Prostate gland (tissue), 2 donors: ENCODE data around the gene LRRC2. TPM values are rescaled to one million over a fixed set of nuclear protein-coding genes. Genes with fewer than 3 reads are reported as not detected.
"Not testable (repeated sequence)": the region's sequence is repeated elsewhere in the genome, so short reads cannot be mapped to it uniquely, and the experiment has no call there.

ENCODE experiments used
- DNase-seq: peaks from one replicate; pipeline ENCODE4 v3.0.0-alpha.2; 2019; ENCODE audit warnings: low spot score
- H3K27ac ChIP-seq, 2 donors: fragments of 200-600 bp; sonication (generic); 2 replicates each; pipeline ENCODE4 v1.5.1; 2017 to 2019
- H3K27me3 ChIP-seq: fragments of 200-600 bp; sonication (generic); replicated peaks from 2 replicates; pipeline ENCODE4 v1.5.1; 2019; ENCODE audit not compliant: insufficient read depth
- H3K36me3 ChIP-seq, 2 donors: fragments of 200-600 bp; sonication (generic); 1 replicate in 1 of 2; 2 replicates in 1 of 2; pipeline versions ENCODE4 v1.5.1 to v1.8.1; 2017 to 2019
- H3K4me1 ChIP-seq: fragments of 200-600 bp; sonication (generic); replicated peaks from 2 replicates; pipeline ENCODE4 v1.5.1; 2019
- H3K4me3 ChIP-seq, 2 donors: fragments of 200-600 bp; sonication (generic); 2 replicates each; pipeline ENCODE4 v1.5.1; 2017 to 2019
- H3K9me3 ChIP-seq: fragments of 200-600 bp; sonication (generic); 2 replicates; pipeline ENCODE4 v1.5.1; 2017
- POLR2A ChIP-seq: fragments of 450-650 bp; IDR thresholded peaks from one replicate; pipeline ENCODE4 v1.6.1; 2016; ENCODE audit warnings: antibody characterized with exemption, mild to moderate bottlenecking
- POLR2AphosphoS5 ChIP-seq: sonication (generic); formaldehyde crosslinking; IDR thresholded peaks from one replicate; pipeline ENCODE4 v1.6.1; 2017; ENCODE audit warnings: antibody characterized with exemption
- WGBS: methylation state at CpG from one replicate; pipeline ENCODE4 v1.1.5; 2018; 5-methylcytosine and 5-hydroxymethylcytosine counted together
- intact Hi-C: fragments of 100-400 bp; cut with DNase I; formaldehyde crosslinking; loops from one replicate; pipeline ENCODE4 v1.14.2; 2022
- total RNA-seq, 2 donors: library from RNA; depleted of rRNA; stranded (reverse); fragments of >200 nt; gene quantifications; one replicate each; pipeline ENCODE4 v1.1.0, GENCODE V29; 2016
- TF ChIP-seq, protein P1 (sequence below), 4 experiments: fragments of 200-600 bp in 2 of 4; fragments of 450-650 bp in 2 of 4; sonication (generic) in 2 of 4; IDR thresholded peaks; 1 replicate in 3 of 4; 2 replicates in 1 of 4; pipeline ENCODE4 v1.5.1; 2016 to 2019; ENCODE audit warnings: antibody characterized with exemption in 4 of 4, mild to moderate bottlenecking in 2 of 4, moderate library complexity in 2 of 4

LRRC2 gene
- total RNA-seq, 2 donors from 2014 or later = 0.45 to 1.6 TPM

DNA sequence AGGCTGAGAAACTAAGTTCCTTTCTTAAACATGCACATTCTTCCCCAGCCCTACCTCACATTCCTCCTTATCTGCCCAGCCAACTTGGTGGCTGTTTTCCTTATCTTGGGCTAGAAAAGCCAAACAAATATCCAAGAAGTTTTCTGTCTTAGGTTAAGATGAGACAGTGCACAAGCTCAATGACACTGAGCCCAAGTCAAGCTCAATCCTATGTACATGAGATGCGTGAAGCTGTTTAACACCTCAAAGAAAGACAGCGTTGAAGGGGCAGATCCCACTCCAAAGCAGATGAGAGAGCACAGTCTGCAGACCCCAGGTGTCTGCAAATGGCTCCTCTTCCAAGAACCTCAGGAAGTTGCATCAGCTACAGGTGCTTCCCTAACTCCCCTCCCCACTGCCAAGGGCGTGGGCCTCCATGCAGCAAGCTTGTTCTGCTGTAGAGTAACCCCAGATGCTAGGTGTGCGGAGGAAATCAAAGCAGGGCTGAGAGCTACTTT is 16.6 kb downstream of the LRRC2 start:
- no peak for DNase-seq
- 58% methylated on average over 4 of the region's 4 CpGs for WGBS
- TF ChIP-seq, protein P1, sequence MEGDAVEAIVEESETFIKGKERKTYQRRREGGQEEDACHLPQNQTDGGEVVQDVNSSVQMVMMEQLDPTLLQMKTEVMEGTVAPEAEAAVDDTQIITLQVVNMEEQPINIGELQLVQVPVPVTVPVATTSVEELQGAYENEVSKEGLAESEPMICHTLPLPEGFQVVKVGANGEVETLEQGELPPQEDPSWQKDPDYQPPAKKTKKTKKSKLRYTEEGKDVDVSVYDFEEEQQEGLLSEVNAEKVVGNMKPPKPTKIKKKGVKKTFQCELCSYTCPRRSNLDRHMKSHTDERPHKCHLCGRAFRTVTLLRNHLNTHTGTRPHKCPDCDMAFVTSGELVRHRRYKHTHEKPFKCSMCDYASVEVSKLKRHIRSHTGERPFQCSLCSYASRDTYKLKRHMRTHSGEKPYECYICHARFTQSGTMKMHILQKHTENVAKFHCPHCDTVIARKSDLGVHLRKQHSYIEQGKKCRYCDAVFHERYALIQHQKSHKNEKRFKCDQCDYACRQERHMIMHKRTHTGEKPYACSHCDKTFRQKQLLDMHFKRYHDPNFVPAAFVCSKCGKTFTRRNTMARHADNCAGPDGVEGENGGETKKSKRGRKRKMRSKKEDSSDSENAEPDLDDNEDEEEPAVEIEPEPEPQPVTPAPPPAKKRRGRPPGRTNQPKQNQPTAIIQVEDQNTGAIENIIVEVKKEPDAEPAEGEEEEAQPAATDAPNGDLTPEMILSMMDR (IDR thresholded peaks at IDR 0.05) = no peak
- TF ChIP-seq POLR2AphosphoS5 (no peak), POLR2A (no peak)
- Histone ChIP-seq H3K27ac (no peak overlapping the region), H3K36me3 (no peaks in the 10 kb centered on the region), H3K27me3 (no peaks in the 10 kb centered on the region), H3K4me1 (no peaks in the 10 kb centered on the region), H3K4me3 (no peak overlapping the region), H3K9me3 (no peaks in the 10 kb centered on the region)
- intact Hi-C loops = no loop called here

DNA sequence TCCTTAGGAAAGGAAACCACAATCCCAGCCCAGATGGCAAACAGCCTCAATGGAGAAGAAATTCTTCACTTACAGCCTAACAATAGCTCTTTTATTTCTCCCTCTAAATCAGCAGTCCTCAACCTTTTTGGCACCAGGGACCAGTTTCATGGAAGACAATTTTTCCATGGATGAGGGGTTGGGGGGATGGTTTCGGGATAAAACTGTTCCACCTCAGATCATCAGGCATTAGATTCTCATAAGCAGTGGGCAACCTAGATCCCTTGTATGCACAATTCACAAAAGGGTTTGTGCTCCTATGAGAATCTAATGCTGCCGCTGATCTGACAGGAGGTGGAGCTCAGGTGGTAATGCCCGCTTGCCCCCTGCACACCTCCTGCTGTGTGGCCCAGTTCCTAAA is 17.5 kb downstream of the LRRC2 start:
- H3K27ac ChIP-seq, H3K4me3 ChIP-seq, H3K36me3 ChIP-seq, H3K4me1 ChIP-seq, intact Hi-C loops, DNase-seq, H3K9me3 ChIP-seq, H3K27me3 ChIP-seq: not testable (repeated sequence)
- WGBS = 91% methylated on average over 3 of the region's 3 CpGs

DNA sequence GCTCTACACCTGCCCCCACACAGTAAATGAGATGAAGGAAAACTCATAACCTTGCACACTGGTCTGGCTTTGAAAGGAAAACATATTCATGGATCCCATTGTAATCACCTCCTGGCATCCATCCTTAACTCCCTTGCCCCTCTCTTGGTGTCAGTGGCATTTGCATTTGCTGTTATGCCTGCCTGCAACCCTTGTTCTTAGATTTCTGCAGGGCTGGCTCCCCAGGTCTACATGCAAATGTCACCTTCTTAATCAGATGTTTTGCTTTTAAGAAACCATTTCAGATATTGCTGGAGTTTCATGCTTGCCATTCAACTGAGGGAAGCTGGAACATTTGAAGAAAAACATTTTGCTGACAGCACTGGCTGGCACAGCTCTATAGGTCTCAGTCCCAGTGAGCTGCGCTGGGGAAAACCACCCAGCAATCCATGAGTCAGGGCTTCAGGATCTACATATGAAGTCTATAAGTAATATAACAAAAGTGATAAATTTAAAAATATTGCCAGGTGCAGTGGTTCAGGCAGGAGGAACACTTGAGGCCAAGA is 19.1 kb downstream of the LRRC2 start:
- Histone ChIP-seq H3K9me3 (no peaks in the 10 kb centered on the region), H3K4me1 (no peaks in the 10 kb centered on the region), H3K4me3 (no peak overlapping the region), H3K36me3 (no peaks in the 10 kb centered on the region), H3K27me3 (no peaks in the 10 kb centered on the region), H3K27ac (no peak overlapping the region)
- TF ChIP-seq, protein P1 (IDR thresholded peaks at IDR 0.05) = no peak
- TF ChIP-seq POLR2AphosphoS5 = no peak
- TF ChIP-seq POLR2A = no peak
- 81% methylated on average over 1 of the region's 1 CpG for WGBS
- no peak for DNase-seq
- intact Hi-C loops = no loop called here

DNA sequence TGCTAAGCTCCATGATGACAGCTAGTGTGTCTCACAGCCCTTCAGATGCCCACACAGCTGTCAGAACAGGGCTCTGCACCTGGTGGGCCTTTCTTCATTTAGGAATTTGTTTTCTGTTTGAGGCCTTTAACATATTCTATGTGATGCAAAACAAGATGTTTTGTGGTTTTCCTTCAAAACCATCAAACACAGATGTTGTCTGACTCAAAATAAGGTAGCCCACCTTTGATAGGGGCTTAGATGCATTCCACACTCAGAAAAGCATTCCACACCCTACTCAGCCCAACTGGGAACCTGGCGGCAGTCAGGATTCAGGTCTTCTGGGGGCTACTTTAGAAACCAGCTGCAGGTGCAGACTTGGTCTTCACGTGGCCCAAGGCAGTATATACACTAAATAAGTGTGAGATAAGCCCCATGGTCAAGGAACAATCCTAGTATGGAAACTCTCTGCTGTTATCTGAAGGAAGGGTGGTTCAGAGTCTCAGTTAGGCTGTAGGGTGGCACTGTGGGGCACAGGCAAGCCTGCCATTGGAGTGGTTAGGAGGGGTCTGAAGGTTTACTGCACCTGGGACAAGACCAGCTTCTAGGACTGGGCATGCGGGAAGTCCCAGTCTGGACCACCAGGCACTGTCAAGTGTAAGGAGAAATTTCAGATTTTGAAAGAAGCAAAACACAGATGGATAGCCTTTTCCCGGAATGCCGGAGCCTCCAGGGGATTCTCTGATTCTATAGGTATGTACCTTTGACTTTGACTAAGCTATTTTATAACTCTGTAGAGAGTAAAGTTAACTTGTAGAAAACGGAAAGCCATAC is 20.1 kb downstream of the LRRC2 start:
- no peak for DNase-seq
- Histone ChIP-seq H3K36me3 (no peaks in the 10 kb centered on the region), H3K27me3 (no peaks in the 10 kb centered on the region), H3K27ac (no peak overlapping the region), H3K4me3 (no peak overlapping the region), H3K9me3 (no peaks in the 10 kb centered on the region), H3K4me1 (no peaks in the 10 kb centered on the region)
- intact Hi-C loops = no loop called here
- 84% methylated on average over 6 of the region's 6 CpGs for WGBS
- no peak for TF ChIP-seq POLR2A
- TF ChIP-seq, protein P1 (IDR thresholded peaks at IDR 0.05) = no peak

DNA sequence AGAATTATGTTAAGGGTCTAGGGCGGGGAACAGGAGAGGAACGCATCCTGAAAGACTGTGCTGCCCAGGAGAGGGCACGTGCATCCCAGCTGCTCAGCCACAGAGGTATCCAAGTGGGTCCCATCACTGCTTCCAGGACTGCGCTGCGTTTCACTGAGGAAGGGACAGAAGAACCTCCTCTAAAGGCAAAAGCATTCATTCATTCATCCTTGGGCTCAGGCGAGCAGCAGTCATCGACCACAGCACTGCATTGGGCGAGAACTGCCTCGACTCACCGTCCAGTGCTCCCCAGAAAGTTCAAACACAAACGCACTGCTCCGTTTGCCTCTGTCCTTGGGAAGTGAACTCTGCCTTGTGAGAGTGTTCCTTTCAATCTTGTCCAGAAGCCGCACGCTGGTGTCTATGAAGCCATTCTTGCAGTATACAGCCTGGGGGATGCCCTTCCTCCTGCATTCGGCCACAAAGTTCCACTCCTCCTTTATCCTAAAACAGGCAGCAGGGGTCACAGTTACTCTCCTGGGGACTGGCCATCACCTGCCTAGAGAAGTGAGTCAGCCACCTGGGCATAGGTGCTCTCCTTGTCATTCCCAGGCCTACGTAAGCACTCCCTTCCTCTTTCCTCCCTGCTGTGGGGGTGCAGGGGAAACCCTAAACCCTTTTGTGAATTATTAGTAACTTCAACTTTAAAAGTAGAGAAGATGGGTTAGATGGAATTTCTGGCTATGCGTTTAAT is 21.2 kb downstream of the LRRC2 start:
- Histone ChIP-seq H3K27ac (no peak overlapping the region), H3K36me3 (no peaks in the 10 kb centered on the region), H3K4me1 (no peaks in the 10 kb centered on the region), H3K9me3 (no peaks in the 10 kb centered on the region), H3K4me3 (no peak overlapping the region), H3K27me3 (no peaks in the 10 kb centered on the region)
- DNase-seq = no peak
- 93% methylated on average over 17 of the region's 17 CpGs for WGBS
- intact Hi-C loops = no loop called here
- TF ChIP-seq POLR2AphosphoS5 = no peak
- no peak for TF ChIP-seq POLR2A
- TF ChIP-seq, protein P1 (IDR thresholded peaks at IDR 0.05) = no peak
